Subcutaneous adipose tissue (tissue), 4 donors: ENCODE data around the gene ENOX1. TPM values are rescaled to one million over a fixed set of nuclear protein-coding genes. Genes with fewer than 3 reads are reported as not detected.

Experiments
- CTCF ChIP-seq: fragments of 450-650 bp; IDR thresholded peaks from one replicate; pipeline ENCODE4 v1.5.1; 2016; ENCODE audit warnings: low read depth, mild to moderate bottlenecking, control low read depth, antibody characterized with exemption, moderate library complexity
- total RNA-seq, 4 donors: library from RNA; depleted of rRNA; stranded (reverse); fragments of >200 nt; gene quantifications; one replicate each; pipeline ENCODE4 v1.1.0, GENCODE V29; 2016

The ENOX1 gene
- total RNA-seq, 4 donors from 2014 or later: 0.66 to 4.7 (median 2.1) TPM

DNA sequence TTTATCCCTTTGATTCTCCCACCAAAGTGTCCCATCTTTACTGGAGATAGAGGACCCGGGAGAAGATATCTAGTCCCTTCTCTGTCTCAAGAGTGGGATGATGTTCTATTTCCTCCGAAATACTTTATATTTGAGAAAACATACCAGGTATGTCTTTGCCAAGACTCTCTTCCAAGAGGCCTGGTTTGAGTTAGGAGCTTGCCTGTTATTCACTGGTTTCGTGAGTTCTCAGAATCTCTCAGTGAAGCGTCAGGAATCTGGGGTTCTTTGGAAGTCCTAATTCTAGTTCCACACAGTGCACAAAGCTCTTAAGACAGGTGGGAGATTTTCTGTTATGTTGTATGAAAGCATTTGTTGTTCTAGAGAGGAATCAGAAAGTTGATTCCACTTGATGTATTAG is 581.4 kb downstream of the ENOX1 start:
- no peak for TF ChIP-seq CTCF

DNA sequence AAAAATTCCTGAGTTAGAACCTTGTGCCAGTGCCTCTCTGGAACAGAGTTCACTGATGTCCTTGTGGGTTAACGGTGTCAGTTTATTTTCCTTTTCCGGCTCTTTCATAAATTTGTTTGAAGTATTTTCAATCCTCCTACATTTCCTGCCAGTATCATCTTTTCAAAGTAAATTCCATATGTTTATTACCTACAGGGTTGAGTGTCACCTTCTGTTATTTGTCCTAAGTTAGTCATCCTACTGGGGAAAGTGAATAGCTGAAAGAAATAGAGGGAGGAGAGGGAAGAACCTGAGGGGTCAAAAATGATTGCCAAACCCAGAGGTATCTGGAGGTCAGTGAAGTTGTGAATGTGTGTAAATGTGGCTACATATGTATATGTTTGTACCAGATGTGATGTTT is 582.2 kb downstream of the ENOX1 start:
- TF ChIP-seq CTCF: no peak

DNA sequence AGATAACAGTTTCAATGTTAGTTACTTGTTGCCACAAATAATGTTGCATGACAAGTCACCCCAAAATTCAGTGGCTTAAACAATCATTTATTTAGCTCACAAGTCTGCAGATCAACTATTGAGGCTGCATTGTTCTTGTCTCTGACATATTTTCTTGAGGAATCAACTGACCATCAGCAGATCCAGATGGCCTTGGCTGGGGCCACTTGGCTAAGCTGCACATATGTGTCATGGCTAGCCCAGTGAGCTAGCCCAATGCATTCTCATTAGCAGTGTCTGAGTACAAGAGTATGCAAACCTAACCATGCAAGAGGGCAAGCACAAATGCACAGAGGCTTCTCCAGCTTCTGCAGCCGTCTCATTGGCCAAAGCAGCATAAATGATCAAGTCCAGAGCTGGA is 583.0 kb downstream of the ENOX1 start:
- TF ChIP-seq CTCF: no peak

DNA sequence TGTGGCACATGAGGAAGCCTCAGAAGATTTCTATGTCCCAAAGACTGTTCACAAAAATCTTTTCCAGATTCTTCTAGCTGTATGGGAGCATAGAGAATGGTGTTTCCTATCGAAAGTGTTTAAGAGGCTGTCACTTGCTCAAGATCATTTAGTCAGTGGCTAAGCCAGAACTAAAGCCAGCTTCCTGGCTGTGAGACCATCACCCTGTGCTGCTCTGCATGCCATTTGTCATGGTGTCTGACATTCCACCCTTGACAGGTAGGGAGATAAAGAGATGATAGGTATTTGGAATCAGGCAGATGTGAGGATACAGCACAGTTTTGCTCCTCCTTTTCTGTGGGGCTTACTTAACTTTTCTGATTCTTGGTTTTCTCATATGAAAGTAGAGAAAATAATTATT is 586.0 kb downstream of the ENOX1 start:
- no peak for TF ChIP-seq CTCF

DNA sequence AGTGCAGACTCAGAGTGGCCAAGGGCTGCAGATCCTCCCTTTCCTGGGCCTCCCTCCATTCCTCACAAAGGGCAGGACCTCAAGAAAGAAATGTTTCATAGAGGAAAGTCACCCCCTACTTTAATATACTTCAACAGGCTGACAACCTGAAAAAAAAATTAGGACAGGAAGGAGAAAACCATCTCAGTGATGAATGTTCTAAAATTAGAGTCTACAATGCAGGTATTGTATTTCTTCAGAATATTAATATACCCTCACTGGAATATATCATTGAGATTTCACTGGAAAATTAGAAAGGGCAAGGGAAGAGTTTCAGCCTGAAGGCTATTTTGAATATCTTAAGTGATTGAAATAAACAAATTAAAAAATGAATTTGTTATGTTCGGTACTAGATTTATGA is 586.5 kb downstream of the ENOX1 start:
- TF ChIP-seq CTCF: no peak

DNA sequence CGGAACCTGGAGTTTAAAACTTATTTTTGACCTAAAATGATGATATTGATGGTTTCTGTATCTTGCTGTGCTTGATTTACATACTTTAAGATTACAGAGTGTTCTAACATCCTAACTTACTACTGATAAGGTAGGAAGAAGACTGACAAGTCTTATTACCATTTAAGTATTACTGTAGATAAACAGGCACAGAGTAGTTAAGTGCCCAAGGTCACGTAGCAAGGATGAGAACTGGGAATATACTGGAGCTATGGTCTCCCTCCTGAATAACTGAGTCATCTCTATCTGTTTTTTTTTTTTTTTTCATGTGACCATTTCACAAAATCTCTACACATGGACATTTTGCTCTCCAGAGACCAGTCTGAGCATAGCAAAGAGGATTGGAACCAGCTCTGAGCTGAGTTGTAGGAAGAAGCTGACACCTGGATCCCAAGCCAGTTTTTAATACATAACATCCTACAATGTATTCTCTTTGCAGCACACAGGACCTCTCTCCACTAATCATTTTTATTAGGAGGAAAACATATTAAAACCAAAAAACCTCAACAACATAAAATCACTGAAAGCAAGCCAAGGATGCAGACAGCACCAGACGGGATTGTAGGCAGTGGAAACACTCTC is 589.9 kb downstream of the ENOX1 start:
- no peak for TF ChIP-seq CTCF

DNA sequence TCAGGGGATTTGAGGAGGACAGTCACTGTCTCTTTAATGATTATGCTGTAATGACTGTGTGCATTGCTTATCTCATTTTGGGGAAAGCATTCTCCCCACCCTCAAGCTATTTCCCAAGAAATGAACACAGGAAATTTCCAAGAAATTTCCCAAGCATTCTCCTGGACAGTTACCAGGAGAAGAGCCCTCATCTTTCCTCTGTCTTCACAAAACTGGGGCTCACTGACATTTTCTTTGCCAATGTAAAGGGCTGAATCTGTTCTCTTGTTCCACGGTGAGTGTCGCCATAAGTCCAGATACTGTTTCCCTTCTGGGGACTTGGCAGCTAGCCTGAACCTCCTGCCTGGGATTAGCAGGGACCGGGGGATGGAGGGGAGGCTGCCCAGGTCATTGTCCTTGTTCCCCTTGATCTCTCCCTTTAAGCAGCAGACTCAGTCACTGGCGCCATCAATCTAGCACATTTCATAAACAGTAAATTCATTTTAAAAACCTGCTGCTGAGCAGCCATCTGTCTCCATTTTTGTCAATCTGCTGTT is 590.6 kb downstream of the ENOX1 start:
- no peak for TF ChIP-seq CTCF
